SW480 (cell line): Measurements from ENCODE around the gene WDFY3.
"Not testable (repeated sequence)": the region's sequence is repeated elsewhere in the genome, so short reads cannot be mapped to it uniquely, and the experiment has no call there.

Experiments used
- DNase-seq: peaks from one replicate; pipeline ENCODE4 v3.0.0-alpha.2; 2016; ENCODE audit warnings: low spot score

WDFY3 gene

DNA sequence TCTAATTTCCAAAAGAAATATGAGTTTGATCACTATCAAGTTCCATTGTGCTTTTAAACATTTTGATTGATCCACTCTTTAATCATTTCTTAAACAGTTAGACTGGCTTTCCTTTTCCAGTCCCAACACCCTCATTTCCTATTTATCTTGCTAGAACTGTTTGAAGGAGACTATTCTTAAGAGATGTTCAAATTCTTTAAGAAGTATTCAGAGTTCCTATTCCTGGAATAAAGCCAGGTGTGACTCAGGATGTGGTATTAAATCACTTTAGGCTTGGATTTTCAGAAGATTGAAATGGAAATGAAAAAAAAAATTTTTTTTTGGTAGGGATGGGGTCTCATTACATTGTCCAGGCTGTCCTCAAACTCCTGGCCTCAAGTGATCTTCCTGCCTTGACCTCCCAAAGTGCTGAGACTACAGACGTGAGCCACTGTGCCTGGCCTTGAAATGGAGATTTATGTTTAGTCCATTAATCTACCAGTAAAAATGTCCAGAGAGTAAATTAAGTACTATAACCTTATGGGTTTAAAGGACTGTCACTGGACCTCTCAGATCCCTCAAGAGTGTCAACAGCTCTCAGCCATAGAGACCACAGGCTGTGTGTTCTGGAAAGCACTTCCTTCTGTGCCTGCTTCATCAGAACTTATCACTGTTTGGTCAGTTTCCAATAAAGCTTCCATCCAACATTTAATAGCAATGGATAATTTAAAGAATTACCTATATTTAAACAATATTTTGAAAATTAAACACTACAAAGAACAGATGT, 292.8 kb downstream of the WDFY3 start:
- DNase-seq, result no peak

DNA sequence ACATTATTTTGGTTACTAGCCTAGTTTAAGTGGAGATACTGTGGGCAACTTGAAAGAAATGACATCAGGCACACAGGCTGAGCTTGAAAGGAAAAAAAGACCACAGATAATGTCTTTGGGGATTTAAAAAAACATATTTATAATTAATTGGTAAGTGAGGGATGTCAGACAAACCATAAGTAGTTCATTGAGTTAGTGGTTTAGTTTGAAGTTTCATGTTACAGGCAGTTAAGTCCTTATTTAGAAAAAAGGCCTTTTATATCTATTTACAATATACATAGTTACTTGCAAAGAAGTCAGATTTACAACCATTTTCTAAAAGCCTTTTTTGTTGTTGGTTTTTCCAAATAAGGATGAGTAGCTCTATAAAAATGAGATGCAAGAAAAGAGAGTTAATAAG, 294.3 kb downstream of the WDFY3 start:
- no peak for DNase-seq

DNA sequence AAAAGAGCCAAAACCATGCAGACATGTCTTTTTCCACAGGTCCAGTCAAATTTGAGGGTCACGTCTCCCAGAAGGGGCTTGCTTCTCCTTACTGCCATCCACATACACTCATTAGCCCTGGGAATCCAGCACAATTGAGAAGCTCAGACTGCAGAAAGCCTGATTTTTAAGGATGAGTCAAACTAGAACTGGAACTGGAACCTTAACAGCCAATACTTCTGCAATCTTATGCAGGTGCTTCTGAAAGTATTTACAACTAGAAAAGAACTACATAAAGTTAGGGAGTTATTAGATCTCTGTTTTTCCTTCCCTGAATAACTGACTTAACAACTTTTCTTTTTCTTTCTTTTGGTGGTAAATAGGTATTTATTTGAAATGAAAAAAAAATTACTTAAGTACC, 297.3 kb downstream of the WDFY3 start:
- no peak for DNase-seq

DNA sequence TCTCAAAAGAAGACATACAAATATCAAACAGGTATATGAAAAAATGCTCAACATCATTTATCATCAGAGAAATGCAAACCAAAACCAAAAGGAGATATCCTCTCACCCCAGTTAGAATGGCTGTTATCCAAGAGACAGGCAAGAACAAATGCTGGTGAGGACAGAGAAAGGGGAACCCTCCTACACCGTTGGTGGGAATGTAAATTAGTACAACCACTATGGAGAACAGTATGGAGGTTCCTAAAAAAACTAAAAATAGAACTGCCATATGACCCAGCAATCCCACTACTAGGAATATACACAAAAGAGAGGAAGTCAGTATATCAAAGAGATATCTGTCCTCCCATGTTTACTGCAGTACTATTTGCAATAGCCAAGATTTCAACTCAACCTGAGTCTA, 300.1 kb downstream of the WDFY3 start:
- no peak for DNase-seq

DNA sequence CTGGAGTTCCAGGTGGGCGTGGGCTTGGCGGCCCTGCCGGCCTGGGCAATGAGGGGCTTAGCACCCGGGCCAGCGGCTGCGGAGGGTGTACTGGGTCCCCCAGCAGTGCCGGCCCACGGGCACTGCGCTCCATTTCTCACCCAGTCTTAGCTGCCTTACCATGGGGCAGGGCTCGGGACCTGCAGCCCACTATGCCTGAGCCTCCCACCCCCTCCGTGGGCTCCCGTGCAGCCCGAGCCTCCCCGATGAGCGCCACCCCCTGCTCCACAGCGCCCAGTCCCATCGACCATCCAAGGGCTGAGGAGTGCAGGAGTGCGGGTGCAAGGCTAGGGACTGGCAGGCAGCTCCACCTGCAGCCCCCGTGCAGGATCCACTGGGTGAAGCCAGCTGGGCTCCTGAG, 301.7 kb downstream of the WDFY3 start:
- not testable (repeated sequence) for DNase-seq

DNA sequence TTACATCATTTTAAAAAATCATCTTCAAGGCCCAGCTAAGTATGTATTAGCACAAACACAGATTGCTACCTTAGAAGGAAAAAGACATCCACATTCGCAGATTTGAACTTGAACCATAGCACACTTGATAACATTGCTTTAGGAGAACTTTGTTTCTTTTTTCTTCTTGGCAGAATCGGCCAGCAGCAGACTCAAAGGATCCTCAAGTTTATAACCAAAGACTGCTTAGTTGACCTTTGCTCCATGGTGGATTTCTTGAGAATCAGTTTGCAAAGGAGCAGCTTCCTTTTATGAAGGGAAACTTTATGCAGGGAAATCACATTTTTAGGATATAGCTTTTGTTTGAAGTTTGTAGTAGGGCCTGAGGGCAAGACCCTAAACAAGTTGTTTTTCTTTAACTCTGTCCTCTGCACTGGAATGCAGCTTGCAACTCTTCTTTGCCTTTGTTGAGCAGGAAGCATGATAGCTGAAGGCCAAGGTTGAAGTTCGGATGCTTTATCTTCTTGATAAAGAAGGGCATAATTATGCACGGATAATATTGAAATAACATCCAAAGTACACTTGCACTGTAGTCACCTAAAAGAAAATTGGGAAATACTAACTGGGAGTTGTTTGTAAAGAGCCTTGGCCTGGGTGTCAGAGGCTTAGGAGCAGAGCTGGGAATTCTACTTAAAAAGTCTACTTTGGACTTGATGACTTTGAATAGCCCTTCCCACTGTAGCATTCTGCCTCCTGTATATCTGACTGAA, 305.1 kb downstream of the WDFY3 start:
- no peak for DNase-seq

DNA sequence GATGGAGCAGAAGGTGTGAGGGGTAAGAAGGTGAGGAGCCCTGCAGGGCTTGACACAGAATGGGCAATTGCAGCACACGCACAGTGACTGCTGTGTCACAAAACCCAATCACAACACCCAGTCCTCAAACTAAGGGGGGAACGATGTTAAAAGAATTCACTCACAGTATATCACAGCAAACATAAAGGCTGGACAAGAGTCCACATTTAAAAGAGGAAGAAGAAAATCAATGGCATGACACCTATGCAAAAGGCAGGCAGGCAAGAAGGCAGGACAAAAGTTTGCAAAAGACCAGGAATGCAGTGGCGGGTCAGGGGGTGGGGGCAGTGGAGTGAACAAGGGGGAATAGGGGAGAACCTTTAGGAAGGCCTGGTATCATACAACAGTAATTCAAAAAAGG, 305.9 kb downstream of the WDFY3 start:
- no peak for DNase-seq

DNA sequence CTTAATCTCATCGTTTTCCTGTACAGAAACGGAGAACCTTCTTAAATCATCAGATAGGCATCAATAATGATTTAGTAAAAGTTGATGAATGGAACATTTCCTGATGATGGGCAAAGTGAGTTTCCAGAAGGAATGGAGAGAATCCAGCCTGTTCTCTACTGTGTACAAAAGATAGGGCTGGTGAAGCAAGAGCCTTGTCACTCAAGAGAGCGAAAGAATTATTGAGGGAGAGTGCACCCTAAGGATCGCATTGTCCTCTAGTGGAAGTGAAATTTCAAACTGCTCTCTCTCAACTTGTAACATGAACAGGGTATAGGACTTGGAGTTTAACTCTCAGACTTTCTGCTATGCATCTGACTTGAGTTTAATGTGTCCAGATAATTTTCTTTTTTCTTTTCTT, 314.0 kb downstream of the WDFY3 start:
- no peak for DNase-seq

DNA sequence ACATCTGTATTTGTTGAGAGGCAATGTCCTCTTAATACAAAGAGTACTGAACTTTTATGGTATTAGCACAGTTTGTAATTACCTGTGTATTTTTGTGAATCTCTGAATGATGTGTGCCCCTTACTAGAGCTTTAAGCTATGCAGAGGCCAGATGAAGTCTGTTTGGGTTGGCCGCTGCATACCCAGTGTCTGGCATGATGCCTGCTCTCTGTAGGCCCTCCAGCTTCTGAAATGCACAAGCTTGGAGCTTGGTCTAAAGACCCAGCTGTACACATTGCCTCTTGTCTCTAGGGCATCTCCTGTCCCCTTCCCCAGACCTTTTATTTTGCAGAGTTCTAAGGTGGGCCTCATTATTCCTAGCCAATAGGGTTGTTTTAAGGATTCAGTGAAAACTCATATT, 315.0 kb downstream of the WDFY3 start:
- no peak for DNase-seq

DNA sequence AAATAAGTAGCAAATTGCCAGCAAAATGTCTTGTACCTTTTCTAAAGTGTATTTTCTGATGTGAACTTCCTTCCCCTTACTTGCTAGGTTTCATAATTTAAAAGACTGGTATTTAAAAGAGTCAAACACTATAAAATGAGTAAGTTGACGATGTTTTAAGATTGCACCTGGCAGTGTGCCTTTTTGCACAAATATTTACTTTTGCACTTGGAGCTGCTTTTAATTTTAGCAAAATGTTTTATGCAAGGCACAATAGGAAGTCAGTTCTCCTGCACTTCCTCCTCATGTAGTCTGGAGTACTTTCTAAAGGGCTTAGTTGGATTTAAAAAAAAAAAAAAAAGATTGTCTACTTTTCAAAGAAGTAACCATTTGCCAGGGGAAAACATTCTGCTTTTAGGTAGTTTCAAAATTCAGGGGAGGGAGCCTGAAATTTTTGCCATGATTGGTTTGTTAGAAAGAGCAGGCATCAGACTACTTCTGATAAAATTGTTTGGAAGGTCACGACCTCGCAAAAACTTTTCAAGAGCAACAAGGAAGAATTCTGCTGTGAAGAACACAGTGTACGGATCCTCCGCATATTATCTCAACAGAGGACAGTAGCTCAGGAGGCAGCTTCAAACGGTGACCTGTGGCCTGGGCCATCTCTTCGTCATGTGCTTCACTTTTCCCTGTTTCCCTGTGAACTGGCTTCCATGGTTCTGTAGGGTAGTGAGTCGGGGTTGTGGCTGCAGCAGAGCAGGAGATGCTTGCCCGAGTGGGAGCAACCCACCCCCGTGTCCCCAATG, 317.4 kb downstream of the WDFY3 start:
- no peak for DNase-seq

DNA sequence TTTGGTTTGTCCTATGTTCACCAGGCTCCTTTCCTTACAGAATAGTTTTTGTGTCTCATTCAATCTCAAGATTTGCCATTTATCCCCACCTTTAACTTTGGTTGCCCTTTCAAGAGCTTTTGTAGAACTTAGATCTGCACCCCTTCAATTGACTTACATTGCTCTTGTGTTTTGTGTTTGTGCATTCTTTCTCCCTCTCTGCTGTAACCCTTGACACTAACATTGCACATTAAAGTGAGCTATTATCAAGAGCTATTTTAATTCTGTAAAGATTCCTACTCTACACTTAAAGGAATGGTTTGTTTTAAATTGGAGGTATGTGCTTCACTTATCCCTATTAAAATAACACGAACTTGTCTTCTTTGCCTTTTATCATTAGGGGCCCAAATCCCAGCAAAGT, 318.3 kb downstream of the WDFY3 start:
- DNase-seq, result no peak

DNA sequence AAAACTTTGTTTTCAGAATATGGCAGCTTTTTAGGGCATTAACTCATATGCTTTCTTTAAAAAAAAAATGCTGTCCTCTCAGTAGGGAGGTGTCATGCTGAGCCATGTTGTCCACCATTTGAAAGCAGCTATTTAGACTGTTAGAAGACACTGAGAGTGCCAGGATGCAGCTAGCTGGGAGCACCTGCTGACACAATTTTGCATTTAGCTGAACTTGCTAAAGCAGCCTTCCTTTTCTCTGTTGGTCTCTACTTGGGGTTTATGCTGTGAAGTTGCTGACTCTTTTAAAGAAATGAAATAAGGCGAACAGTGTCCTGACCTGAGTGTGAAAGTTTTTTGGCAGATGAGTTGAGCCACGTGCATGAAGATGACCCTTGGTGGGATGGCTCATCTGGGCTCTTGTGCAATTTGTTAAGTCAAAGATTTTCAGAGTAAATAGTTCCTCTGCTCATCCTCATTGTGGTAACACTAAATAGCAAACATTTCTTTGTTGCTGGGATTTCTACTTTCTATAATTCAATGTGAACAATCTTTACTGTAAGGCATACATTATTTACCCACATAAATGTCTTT, 319.1 kb downstream of the WDFY3 start:
- DNase-seq, result no peak

DNA sequence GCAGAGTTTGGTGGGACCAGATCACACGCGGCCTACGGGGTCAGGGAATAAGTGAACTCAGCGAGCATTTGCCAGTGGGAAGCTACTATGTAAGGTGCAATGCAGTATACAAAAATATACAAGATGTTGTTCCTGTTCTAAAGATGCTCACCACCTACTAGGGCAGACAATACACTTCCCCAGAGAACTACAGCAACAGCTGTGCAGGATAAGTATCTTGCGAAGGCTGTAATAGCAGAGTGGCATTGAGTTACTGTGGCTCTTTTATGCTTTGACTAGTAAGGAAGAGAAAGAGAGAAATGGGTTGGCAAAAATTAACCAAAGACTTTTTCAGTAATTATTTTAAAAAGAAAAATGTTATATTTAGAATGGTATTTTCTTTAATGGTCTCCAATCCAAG, 322.4 kb downstream of the WDFY3 start:
- no peak for DNase-seq

DNA sequence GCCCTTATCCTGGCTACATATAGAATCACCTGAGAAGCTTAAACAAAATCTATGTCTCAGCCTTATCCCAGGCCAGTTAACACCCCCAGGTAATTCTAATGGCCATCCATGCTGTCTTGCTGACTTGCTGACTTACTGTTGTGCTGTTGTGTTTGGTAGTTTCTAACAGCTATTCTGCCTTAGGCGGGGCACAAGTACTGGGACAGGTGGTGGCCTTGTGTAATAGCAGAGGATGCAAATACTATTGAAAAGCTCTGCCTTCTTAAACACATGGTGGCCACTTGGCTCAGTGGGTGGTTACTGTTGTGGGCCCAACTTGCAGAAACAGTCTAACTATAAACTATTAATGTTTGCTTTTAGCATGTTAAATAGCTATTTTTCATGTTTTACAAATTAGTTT, 327.3 kb downstream of the WDFY3 start:
- peak; percentile 1 for DNase-seq

DNA sequence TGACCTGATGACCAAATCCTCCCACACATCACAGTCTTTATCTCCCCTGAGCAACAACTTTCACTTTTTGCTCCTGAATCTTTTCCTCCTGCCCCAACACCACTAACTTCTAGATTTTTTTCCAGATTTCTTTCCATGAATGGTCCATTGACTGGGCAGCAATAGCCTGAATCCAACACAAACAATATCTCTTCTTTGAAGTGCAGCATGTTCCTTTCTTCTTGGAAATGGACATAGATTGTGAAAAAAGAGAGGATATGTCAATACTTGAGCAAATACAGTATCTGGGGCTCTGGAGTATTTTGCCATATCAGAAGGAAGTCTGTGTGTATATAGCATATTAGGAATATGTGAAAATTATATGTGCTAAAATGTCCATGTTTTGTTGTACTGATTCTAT, 328.4 kb downstream of the WDFY3 start:
- no peak for DNase-seq

DNA sequence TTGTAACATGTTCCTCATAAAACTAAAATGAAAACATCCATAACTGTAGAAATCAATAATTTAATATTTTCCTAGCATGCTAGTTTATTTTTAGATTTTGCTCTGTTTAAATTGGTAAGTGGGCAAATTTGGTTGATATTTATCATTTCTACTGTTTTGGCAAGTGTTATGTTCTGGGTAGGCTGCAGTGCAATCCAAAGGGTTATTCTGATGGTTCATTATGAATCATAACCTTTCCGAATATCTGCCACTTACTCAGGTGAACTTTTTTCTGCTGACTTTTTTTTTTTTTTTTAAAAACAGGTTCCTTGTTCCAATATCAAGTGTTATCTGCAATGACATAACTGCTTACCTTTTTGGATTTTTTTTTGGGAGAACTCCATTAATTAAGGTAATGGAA, 331.5 kb downstream of the WDFY3 start:
- DNase-seq, result no peak

DNA sequence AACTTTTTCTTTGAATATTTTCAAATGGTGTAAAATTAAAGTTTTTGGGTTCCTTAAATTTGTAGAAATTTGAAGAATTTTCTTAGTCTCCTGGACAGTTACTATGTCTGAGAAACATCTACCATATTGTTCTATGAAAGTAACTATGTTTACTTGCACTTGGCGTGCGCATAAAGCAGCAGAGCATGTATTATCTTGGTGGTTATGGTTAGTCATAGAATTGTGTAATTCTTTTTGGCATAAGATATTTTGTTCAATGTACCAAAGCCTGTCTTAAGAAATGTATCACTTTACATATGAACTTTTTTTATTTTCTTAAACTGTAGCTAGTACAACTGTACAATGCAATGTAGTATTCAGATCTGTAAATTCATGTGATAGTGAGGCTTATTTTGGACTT, 334.4 kb downstream of the WDFY3 start:
- DNase-seq, result no peak

DNA sequence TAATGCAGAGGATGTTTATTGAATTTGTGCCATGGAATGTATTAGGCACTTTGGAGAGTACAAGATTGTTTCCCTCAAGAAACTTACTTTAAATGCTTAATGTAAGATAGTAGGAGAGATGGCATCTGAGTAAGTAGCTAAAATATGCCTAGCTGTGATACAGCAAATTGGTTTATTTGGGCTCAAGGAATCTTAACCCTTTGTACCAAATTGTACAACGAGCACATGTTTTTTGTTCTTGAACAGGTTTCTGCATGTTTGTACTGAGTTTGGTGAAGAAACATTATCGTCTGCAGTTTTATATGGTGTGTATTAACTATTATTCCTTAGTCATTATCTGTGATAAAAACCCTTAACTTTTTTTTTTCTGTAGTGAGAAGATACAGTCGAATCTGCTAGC, 334.9 kb downstream of the WDFY3 start:
- DNase-seq, result no peak

DNA sequence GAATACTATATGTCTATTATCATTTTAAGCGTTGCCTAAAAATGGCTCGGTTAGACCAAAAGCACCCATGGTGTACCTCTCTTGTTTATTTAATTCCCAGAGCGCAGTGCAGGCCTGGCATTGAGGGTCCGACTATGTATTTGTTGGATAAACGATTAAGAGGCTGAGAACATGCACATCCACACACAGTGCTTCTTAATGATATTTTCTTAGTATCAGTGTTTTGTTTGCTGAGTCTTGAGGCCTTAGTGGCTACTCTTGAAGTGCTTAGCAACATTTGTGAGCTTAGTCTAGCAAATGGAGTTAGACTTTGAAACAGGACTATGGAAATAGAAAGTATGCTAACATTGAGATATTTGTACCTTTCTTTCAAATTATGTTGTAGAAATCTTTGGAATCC, 339.8 kb downstream of the WDFY3 start:
- no peak for DNase-seq

DNA sequence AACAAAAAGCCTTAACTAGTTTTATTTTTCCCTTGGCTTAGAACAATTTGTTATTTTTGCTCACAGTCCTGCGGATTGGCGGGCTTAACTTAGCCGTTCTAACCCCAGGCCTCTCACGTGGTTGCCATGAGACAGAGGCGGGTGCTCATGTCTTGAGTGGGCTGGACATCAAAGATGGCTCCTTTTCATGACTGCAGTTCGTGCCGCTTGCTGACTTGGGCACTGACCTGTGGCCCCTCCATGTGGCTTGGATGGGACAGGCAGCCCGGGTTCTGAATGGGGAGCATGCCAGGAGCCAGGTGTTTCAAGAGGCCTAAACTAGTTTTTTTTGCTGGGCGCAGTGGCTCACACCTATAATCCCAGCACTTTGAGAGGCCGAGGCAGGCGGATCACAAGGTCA, 342.8 kb downstream of the WDFY3 start:
- no peak for DNase-seq

DNA sequence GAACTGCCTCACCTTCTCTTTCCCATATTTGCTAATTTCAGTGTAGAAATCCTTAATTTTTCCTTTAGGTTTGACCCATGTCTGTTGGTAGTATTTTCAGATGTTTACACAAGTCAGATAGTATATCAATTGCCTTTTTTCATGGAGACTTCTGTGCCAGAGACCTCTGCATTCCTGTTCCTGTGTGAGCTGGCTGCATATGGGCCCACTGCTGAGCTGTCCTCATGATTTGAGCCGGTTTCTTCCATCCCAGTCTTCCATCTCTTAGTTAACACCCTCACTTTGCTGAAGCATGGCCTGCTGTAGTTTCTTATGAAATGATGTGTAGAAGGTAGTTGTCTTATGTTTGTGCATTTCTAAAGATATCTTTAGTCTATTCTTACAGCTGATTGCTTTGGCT, 343.5 kb downstream of the WDFY3 start:
- DNase-seq, result no peak
